H1 (cell line): ENCODE results near the gene USP54. TPM values are rescaled to one million over a fixed set of nuclear protein-coding genes. Genes with fewer than 3 reads are reported as not detected.
"Not testable (repeated sequence)": the region's sequence is repeated elsewhere in the genome, so short reads cannot be mapped to it uniquely, and the experiment has no call there.

Source experiments
- CTCF ChIA-PET: fragments of 300-600 bp; sonication (Branson Sonifier 250); formaldehyde crosslinking; loops from one replicate; lab custom pipeline; 2021; ENCODE audit not compliant: partially characterized antibody; lab: Charles Lee
- POLR2A ChIA-PET: fragments of 300-600 bp; sonication (Branson Sonifier 250); formaldehyde crosslinking; loops from one replicate; lab custom pipeline; 2021; ENCODE audit warnings: inconsistent platforms; ENCODE audit not compliant: partially characterized antibody; lab: Charles Lee
- DNase-seq, 2 experiments: peaks; one replicate each; pipeline versions ENCODE4 v3.0.0 to v3.0.0-alpha.2; 2010 to 2022; ENCODE audit warnings: low spot score in 2 of 2, low read depth in 1 of 2, mixed read lengths in 1 of 2
- FAIRE-seq: peaks from 2 replicates; lab custom pipeline; 2011; peaks lifted over from hg19 to GRCh38; lab: Jason Lieb, UNC
- H2AFZ ChIP-seq: 2 replicates; pipeline ENCODE4 v1.8.1; 2012; ENCODE audit warnings: low read length, inconsistent platforms
- H2AK5ac ChIP-seq: 2 replicates; pipeline ENCODE4 v1.6.1; 2013; ENCODE audit warnings: low read depth, low read length
- H2BK120ac ChIP-seq: replicated peaks from 2 replicates; pipeline ENCODE3; 2013; ENCODE audit warnings: low read depth, low read length, inconsistent platforms
- H2BK12ac ChIP-seq: 2 replicates; pipeline ENCODE4 v1.6.1; 2013; ENCODE audit warnings: low read depth, low read length
- H2BK15ac ChIP-seq: 2 replicates; pipeline ENCODE4 v1.6.1; 2013; ENCODE audit warnings: low read length
- H2BK20ac ChIP-seq: 2 replicates; pipeline ENCODE4 v1.6.1; 2013; ENCODE audit warnings: low read length
- H2BK5ac ChIP-seq: 2 replicates; pipeline ENCODE4 v1.6.1; 2013; ENCODE audit warnings: low read depth, low read length
- H3K14ac ChIP-seq: 2 replicates; pipeline ENCODE4 v1.6.1; 2013; ENCODE audit warnings: inconsistent platforms; ENCODE audit not compliant: insufficient read length
- H3K18ac ChIP-seq: 2 replicates; pipeline ENCODE4 v1.6.1; 2013; ENCODE audit warnings: low read length; ENCODE audit errors: extremely low read depth
- H3K23ac ChIP-seq: 2 replicates; pipeline ENCODE4 v1.6.1; 2013; ENCODE audit warnings: inconsistent platforms; ENCODE audit not compliant: insufficient read length
- H3K23me2 ChIP-seq: 2 replicates; pipeline ENCODE4 v1.6.1; 2013; ENCODE audit warnings: low read depth, low read length
- H3K27ac ChIP-seq: 2 replicates; pipeline ENCODE4 v1.6.1; 2011; ENCODE audit warnings: low read depth, low read length, inconsistent platforms
- H3K27me3 ChIP-seq, 4 experiments: replicated peaks in 1 of 4; 1 replicate in 1 of 4; 2 replicates in 3 of 4; pipeline versions ENCODE4 v1.6.1 to v1.8.1; 2011 to 2013; ENCODE audit warnings: low read length in 3 of 4, mild to moderate bottlenecking in 3 of 4, inconsistent platforms in 2 of 4, mixed read lengths in 2 of 4, moderate library complexity in 1 of 4; ENCODE audit not compliant: control insufficient read depth in 3 of 4, insufficient read depth in 3 of 4; ENCODE audit errors: extremely low read depth in 1 of 4
- H3K36me3 ChIP-seq, 4 experiments: 2 replicates each; pipeline versions ENCODE4 v1.6.1 to v1.8.1; 2011 to 2013; ENCODE audit warnings: mild to moderate bottlenecking in 4 of 4, low read length in 3 of 4, moderate library complexity in 2 of 4, control low read depth in 1 of 4, inconsistent platforms in 1 of 4; ENCODE audit not compliant: insufficient read depth in 4 of 4, control insufficient read depth in 2 of 4
- H3K4ac ChIP-seq: replicated peaks from 2 replicates; pipeline ENCODE3; 2013; ENCODE audit warnings: low read length, low read depth, mixed read lengths, inconsistent platforms; ENCODE audit not compliant: insufficient read length
- H3K4me1 ChIP-seq, 4 experiments: replicated peaks in 1 of 4; 1 replicate in 1 of 4; 2 replicates in 3 of 4; pipeline versions ENCODE4 v1.6.1 to v1.8.1; 2011 to 2013; ENCODE audit warnings: low read length in 3 of 4, inconsistent platforms in 2 of 4, mixed read lengths in 1 of 4; ENCODE audit not compliant: insufficient read depth in 4 of 4, control insufficient read depth in 3 of 4
- H3K4me2 ChIP-seq, 2 experiments: 2 replicates each; pipeline versions ENCODE4 v1.6.1 to v1.8.1; 2011 to 2013; ENCODE audit warnings: low read depth in 2 of 2, low read length in 2 of 2, control low read depth in 1 of 2, inconsistent platforms in 1 of 2, mild to moderate bottlenecking in 1 of 2; ENCODE audit not compliant: insufficient read depth in 1 of 2
- H3K4me3 ChIP-seq, 4 experiments: fragments of 200-600, 300-600 bp in 1 of 4; sonication (generic), shearing (Covaris generic), sonication (Bioruptor Twin) in 1 of 4; 2 replicates each; pipeline versions ENCODE4 v1.5.1 to v1.8.1; 2011 to 2016; ENCODE audit warnings: low read length in 4 of 4, low read depth in 3 of 4, control low read depth in 2 of 4, inconsistent platforms in 2 of 4, mild to moderate bottlenecking in 2 of 4, mixed read lengths in 1 of 4, moderate library complexity in 1 of 4; ENCODE audit not compliant: insufficient read depth in 2 of 4; ENCODE audit errors: extremely low read depth in 1 of 4
- H3K56ac ChIP-seq: replicated peaks from 2 replicates; pipeline ENCODE3; 2013; ENCODE audit warnings: low read depth, mild to moderate bottlenecking, mixed read lengths, low read length, inconsistent platforms; ENCODE audit not compliant: insufficient read length
- H3K79me1 ChIP-seq: 2 replicates; pipeline ENCODE4 v1.6.1; 2013; ENCODE audit warnings: low read depth, low read length, control low read depth
- H3K79me2 ChIP-seq, 2 experiments: 2 replicates each; pipeline versions ENCODE4 v1.6.1 to v1.8.1; 2012 to 2013; ENCODE audit warnings: low read length in 2 of 2, mild to moderate bottlenecking in 2 of 2, inconsistent platforms in 1 of 2; ENCODE audit not compliant: insufficient read depth in 2 of 2, control insufficient read depth in 1 of 2
- H3K9ac ChIP-seq, 4 experiments: replicated peaks in 1 of 4; 1 replicate in 1 of 4; 2 replicates in 3 of 4; pipeline versions ENCODE4 v1.6.1 to v1.8.1; 2011 to 2013; ENCODE audit warnings: low read depth in 3 of 4, low read length in 3 of 4, control low read depth in 2 of 4, mild to moderate bottlenecking in 2 of 4, moderate library complexity in 2 of 4, inconsistent platforms in 1 of 4; ENCODE audit errors: extremely low read depth in 1 of 4
- H3K9me3 ChIP-seq, 2 experiments: 2 replicates each; pipeline versions ENCODE4 v1.6.1 to v1.8.1; 2012 to 2013; ENCODE audit warnings: mild to moderate bottlenecking in 2 of 2, moderate library complexity in 2 of 2, control low read depth in 1 of 2, inconsistent platforms in 1 of 2, low read depth in 1 of 2, low read length in 1 of 2, mixed read lengths in 1 of 2; ENCODE audit not compliant: insufficient read depth in 2 of 2
- H4K20me1 ChIP-seq, 2 experiments: replicated peaks in 1 of 2; 2 replicates each; pipeline versions ENCODE3 to v1.8.1; 2011 to 2013; ENCODE audit warnings: inconsistent platforms in 2 of 2, low read length in 2 of 2, mild to moderate bottlenecking in 1 of 2; ENCODE audit not compliant: insufficient read depth in 2 of 2, control insufficient read depth in 1 of 2
- H4K5ac ChIP-seq: 2 replicates; pipeline ENCODE4 v1.6.1; 2013; ENCODE audit warnings: low read length, low read depth, mixed read lengths, inconsistent platforms; ENCODE audit not compliant: insufficient read length
- H4K8ac ChIP-seq: 2 replicates; pipeline ENCODE4 v1.8.0; 2013; ENCODE audit warnings: mild to moderate bottlenecking, moderate library complexity, low read length, inconsistent platforms; ENCODE audit not compliant: insufficient read depth; ENCODE audit errors: extremely low read depth
- H4K91ac ChIP-seq: replicated peaks from 2 replicates; pipeline ENCODE3; 2013; ENCODE audit warnings: low read length, mixed read lengths, inconsistent platforms; ENCODE audit not compliant: insufficient read length
- WGBS, 2 experiments: shearing (Covaris generic) in 1 of 2; methylation state at CpG; one replicate each; pipeline versions ENCODE4 v1.1.6 to v1.1.7; 2013 to 2015; ENCODE audit warnings: low lambda C conversion rate in 2 of 2, mixed read lengths in 2 of 2, inconsistent platforms in 1 of 2, low coverage in 1 of 2, missing lambda C conversion rate in 1 of 2; ENCODE audit not compliant: insufficient replicate concordance in 2 of 2, insufficient coverage in 1 of 2, insufficient read length in 1 of 2; ENCODE audit errors: extremely low coverage in 1 of 2, missing lambda C conversion rate in 1 of 2; 5-methylcytosine and 5-hydroxymethylcytosine counted together
- polyA plus RNA-seq, 7 experiments: library from polyadenylated mRNA; depleted of rRNA in 3 of 7; stranded (reverse) in 5 of 7; unstranded in 2 of 7; fragments of >200 nt in 5 of 7; fragments of 200-250 nt in 2 of 7; gene quantifications; 1 replicate in 5 of 7; 2 replicates in 1 of 7; 4 replicates in 1 of 7; pipeline versions ENCODE4 v1.2.1 to v1.2.3, GENCODE V29; 2011 to 2013; ENCODE audit warnings: missing spikeins in 2 of 7, mixed read lengths in 2 of 7
- total RNA-seq: library from RNA; stranded (reverse); fragmentation: NEBNext Ultra II Directional; extraction: Animal tissue kit (Norgen Biotek cat#: 25700); gene quantifications from 2 replicates; pipeline ENCODE4 v1.2.1, GENCODE V29; 2021

The USP54 gene
- total and polyA plus RNA-seq, 2 of the 8 experiments (the other 6 are each of a cell fraction or from before 2014, with no cell fraction given): 46.2 to 65.6 TPM

GRCh38 chr10:73567025-73567424 lies 24.1 kb downstream of the USP54 start:
- H3K27me3 ChIP-seq, H3K4ac ChIP-seq, H3K9me3 ChIP-seq, FAIRE-seq, H3K56ac ChIP-seq, H3K4me1 ChIP-seq, H2AFZ ChIP-seq, H3K9ac ChIP-seq, H4K91ac ChIP-seq, H2BK20ac ChIP-seq, H3K23ac ChIP-seq, H3K23me2 ChIP-seq, H4K5ac ChIP-seq, H3K79me1 ChIP-seq, H3K18ac ChIP-seq, H2BK15ac ChIP-seq, H3K4me2 ChIP-seq, H3K4me3 ChIP-seq, DNase-seq, H3K79me2 ChIP-seq, H2AK5ac ChIP-seq, H2BK120ac ChIP-seq, H2BK5ac ChIP-seq, H3K14ac ChIP-seq, H3K27ac ChIP-seq, H4K20me1 ChIP-seq, POLR2A ChIA-PET, H2BK12ac ChIP-seq, H4K8ac ChIP-seq: not testable (repeated sequence)
- H3K36me3 ChIP-seq: peaks cover 0 to 18% (median 7%) of the 10 kb centered on the region in 4 experiments; a peak in 5 of 8 replicates
- CTCF ChIA-PET: interaction anchor here (0.9 to 1.0 kb wide), 2 partner anchors 77 kb away, joined by 3 read pairs; no protein-coding TSS in a partner anchor
- WGBS, 2 experiments: 91% methylated on average over 7 of the region's 7 CpGs; no CpG with 5 or more reads in 1 of the 2 experiments
